ENCODE measurements around the gene CFAP45.

- TF ChIP-seq CTCF (IDR thresholded peaks at IDR 0.05) (no peak), EP300 (IDR thresholded peaks at IDR 0.05; ENCODE audit: low read depth) (no peak), POLR2AphosphoS5 (IDR thresholded peaks at IDR 0.05) (no peak)
These were observed 18.6 kb upstream of the CFAP45 start for GRCh38 chr1:159918352-159919200.
